Measurements from ENCODE around the gene GALNT14. TPM values are rescaled to one million over a fixed set of nuclear protein-coding genes. Genes with fewer than 3 reads are reported as not detected.

The GALNT14 gene
- total and polyA plus RNA-seq, 10 of the 15 experiments (the other 5 are each of a cell fraction or from before 2014, with no cell fraction given) = 3.7 to 17.8 (median 6.0) TPM

DNA sequence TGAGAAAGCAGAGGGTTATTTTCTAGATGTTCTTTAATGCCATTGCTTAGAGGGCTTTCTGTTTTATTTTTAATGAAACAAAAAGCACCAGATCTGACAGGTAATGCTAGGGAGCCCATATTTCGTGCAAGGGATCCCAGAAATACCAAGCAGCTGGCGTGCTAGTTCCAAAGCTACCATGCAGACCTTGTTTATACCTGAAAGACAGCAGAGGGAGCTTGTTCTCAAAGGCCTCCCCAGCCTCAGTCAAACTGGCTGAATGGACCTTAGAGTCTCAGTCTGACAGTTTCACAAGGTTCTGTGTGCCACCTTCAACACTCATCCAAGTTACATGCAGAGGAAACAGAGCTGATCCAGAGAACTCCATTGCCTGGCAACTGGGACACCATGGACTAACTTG is 48.6 kb downstream of the GALNT14 start:
- Histone ChIP-seq H3K9me3 (replicated peaks; ENCODE audit: control insufficient read depth, insufficient read depth, low read length) (no peaks in the 10 kb centered on the region), H3K4me3 (no peak overlapping the region), H3K79me2 (ENCODE audit: control insufficient read depth, insufficient read depth, low read length) (no peaks in the 10 kb centered on the region), H3K27ac (ENCODE audit: control insufficient read depth, insufficient read depth) (no peak overlapping the region), H4K20me1 (ENCODE audit: control insufficient read depth, insufficient read depth) (no peaks in the 10 kb centered on the region; the same call in 1 of the 2 replicates), H3K4me2 (ENCODE audit: control insufficient read depth, insufficient read depth) (no peak overlapping the region), H3K4me1 (ENCODE audit: control insufficient read depth, insufficient read depth, low read length) (no peaks in the 10 kb centered on the region), H2AFZ (ENCODE audit: control insufficient read depth, low read depth, low read length) (no peak overlapping the region), H3K36me3 (ENCODE audit: control insufficient read depth in 2 of 2, insufficient read depth in 2 of 2, low read length in 1 of 2) (no peaks in the 10 kb centered on the region), H3K27me3 (replicated peaks in 1 of 2; ENCODE audit: control insufficient read depth in 2 of 2, insufficient read depth in 2 of 2, low read length in 1 of 2) (no peaks in the 10 kb centered on the region), H3K9ac (ENCODE audit: control insufficient read depth, insufficient read depth, low read length) (no peak overlapping the region)
- ATAC-seq (no peak), DNase-seq (ENCODE audit: low read depth, low spot score) (no peak), FAIRE-seq (no peak)
- no TSS peak for BruUV-seq (replicated peaks)
- ChIA-PET CTCF (interaction anchor here (0.6 to 0.7 kb wide), 2 partner anchors 9 to 82 kb away, joined by 3 read pairs; no protein-coding TSS in a partner anchor), SMC1A (ENCODE audit: uncharacterized antibody, unreplicated experiment) (interaction anchor here (1.0 to 1.8 kb wide), 2 partner anchors 62 to 80 kb away, joined by 3 to 13 read pairs; no protein-coding TSS in a partner anchor), POLR2A (no interaction called here), RAD21 (ENCODE audit: unreplicated experiment) (no interaction called here)
- intact Hi-C loops (cut with micrococcal nuclease; ENCODE audit: unreplicated experiment) = no loop called here
- TF ChIP-seq SMAD5 (IDR thresholded peaks at IDR 0.05; ENCODE audit: low read depth) = no peak
- no peak for TF ChIP-seq SIX5 (IDR thresholded peaks at IDR 0.05; ENCODE audit: low read depth, low read length, severe bottlenecking)
- TF ChIP-seq CREM (IDR thresholded peaks at IDR 0.05; ENCODE audit: low read depth) = no peak
- 0 out of 2 replicates have a peak, but pooled peaks have one; percentile 3 for TF ChIP-seq RAD21 (IDR thresholded peaks at IDR 0.05; ENCODE audit: insufficient read depth, low read depth, low read length)
- TF ChIP-seq, protein P1, sequence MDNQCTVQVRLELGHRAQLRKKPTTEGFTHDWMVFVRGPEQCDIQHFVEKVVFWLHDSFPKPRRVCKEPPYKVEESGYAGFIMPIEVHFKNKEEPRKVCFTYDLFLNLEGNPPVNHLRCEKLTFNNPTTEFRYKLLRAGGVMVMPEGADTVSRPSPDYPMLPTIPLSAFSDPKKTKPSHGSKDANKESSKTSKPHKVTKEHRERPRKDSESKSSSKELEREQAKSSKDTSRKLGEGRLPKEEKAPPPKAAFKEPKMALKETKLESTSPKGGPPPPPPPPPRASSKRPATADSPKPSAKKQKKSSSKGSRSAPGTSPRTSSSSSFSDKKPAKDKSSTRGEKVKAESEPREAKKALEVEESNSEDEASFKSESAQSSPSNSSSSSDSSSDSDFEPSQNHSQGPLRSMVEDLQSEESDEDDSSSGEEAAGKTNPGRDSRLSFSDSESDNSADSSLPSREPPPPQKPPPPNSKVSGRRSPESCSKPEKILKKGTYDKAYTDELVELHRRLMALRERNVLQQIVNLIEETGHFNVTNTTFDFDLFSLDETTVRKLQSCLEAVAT (IDR thresholded peaks at IDR 0.05) = no peak
- WGBS (ENCODE audit: insufficient coverage, insufficient replicate concordance, low lambda C conversion rate, missing lambda C conversion rate) = 4% methylated on average over 2 of the region's 2 CpGs
- in situ Hi-C loops (cut with MboI) = no loop called here
